CMK (cell line): ENCODE results near the gene TTLL10.
"Not testable (repeated sequence)": the region's sequence is repeated elsewhere in the genome, so short reads cannot be mapped to it uniquely, and the experiment has no call there.

Experiments
- DNase-seq: peaks from one replicate; pipeline ENCODE4 v3.0.0-alpha.2; 2010; ENCODE audit warnings: low read depth

The TTLL10 gene

GRCh38 chr1:1194723-1195122, 21.0 kb downstream of the TTLL10 start:
- DNase-seq = no peak

- DNase-seq = not testable (repeated sequence)
These were observed 22.0 kb downstream of the TTLL10 start for GRCh38 chr1:1195726-1196125.

GRCh38 chr1:1196431-1197187, 22.9 kb downstream of the TTLL10 start:
- DNase-seq = no peak

GRCh38 chr1:1197188-1197500, 23.5 kb downstream of the TTLL10 start:
- no peak for DNase-seq

- no peak for DNase-seq
These were observed 24.1 kb downstream of the TTLL10 start for GRCh38 chr1:1197551-1198422.

- DNase-seq = no peak
These were observed 24.9 kb downstream of the TTLL10 start for GRCh38 chr1:1198423-1199140.

- no peak for DNase-seq
These were observed 25.7 kb downstream of the TTLL10 start for GRCh38 chr1:1199141-1199960.

- no peak for DNase-seq
These were observed 26.5 kb downstream of the TTLL10 start for GRCh38 chr1:1199961-1200875.

GRCh38 chr1:1200876-1201810, 27.5 kb downstream of the TTLL10 start:
- DNase-seq = no peak

- DNase-seq = no peak
These were observed 29.3 kb downstream of the TTLL10 start for GRCh38 chr1:1202831-1203560.

GRCh38 chr1:1203561-1204424, 30.1 kb downstream of the TTLL10 start:
- DNase-seq = no peak

GRCh38 chr1:1204425-1204920, 30.8 kb downstream of the TTLL10 start:
- no peak for DNase-seq

GRCh38 chr1:1204998-1205768, 31.5 kb downstream of the TTLL10 start:
- no peak for DNase-seq

- DNase-seq = no peak
These were observed 32.2 kb downstream of the TTLL10 start for GRCh38 chr1:1205769-1206375.

- DNase-seq = no peak
These were observed 32.8 kb downstream of the TTLL10 start, which contains the start of gene TNFRSF18 for GRCh38 chr1:1206376-1206965. Gene TNFRSF18 (minus strand): TSS chr1:1206592. CDS start chr1:1206571, 21 bp downstream.

- no peak for DNase-seq
These were observed 33.4 kb downstream of the TTLL10 start for GRCh38 chr1:1206966-1207531.
